HG03469 (cell line): ENCODE measurements around the gene RNPEPL1.
"Not testable (repeated sequence)": the region's sequence is repeated elsewhere in the genome, so short reads cannot be mapped to it uniquely, and the experiment has no call there.

Source experiments
- ATAC-seq: cut with Tn5 transposase; IDR thresholded peaks from one replicate; pipeline ENCODE4 v1.9.1; 2021; ENCODE audit warnings: mild to moderate bottlenecking, moderate library complexity, moderate number of reproducible peaks; ENCODE audit not compliant: unreplicated experiment

RNPEPL1 gene

GRCh38 chr2:240602266-240603050, 34.2 kb downstream of the RNPEPL1 start:
- no peak for ATAC-seq

GRCh38 chr2:240603081-240603835, 35.0 kb downstream of the RNPEPL1 start:
- no peak for ATAC-seq

- no peak for ATAC-seq
Observed at GRCh38 chr2:240603846-240604245, 35.6 kb downstream of the RNPEPL1 start.

GRCh38 chr2:240604291-240604938, 36.1 kb downstream of the RNPEPL1 start:
- ATAC-seq: no peak

GRCh38 chr2:240604939-240605716, 36.8 kb downstream of the RNPEPL1 start:
- ATAC-seq: no peak

GRCh38 chr2:240605867-240606743, 37.8 kb downstream of the RNPEPL1 start:
- ATAC-seq: no peak

- no peak for ATAC-seq
Observed at GRCh38 chr2:240611601-240612210, 43.4 kb downstream of the RNPEPL1 start.

- no peak for ATAC-seq
Observed at GRCh38 chr2:240613781-240614180, 45.5 kb downstream of the RNPEPL1 start.

GRCh38 chr2:240614391-240614790, 46.1 kb downstream of the RNPEPL1 start:
- no peak for ATAC-seq

- no peak for ATAC-seq
Observed at GRCh38 chr2:240615396-240615795, 47.1 kb downstream of the RNPEPL1 start.

- ATAC-seq: no peak
Observed at GRCh38 chr2:240615820-240616547, 47.7 kb downstream of the RNPEPL1 start.

GRCh38 chr2:240616860-240617666, 48.8 kb downstream of the RNPEPL1 start:
- ATAC-seq: not testable (repeated sequence)

GRCh38 chr2:240618776-240619175, 50.5 kb downstream of the RNPEPL1 start:
- ATAC-seq: no peak

GRCh38 chr2:240619506-240620148, 51.3 kb downstream of the RNPEPL1 start:
- no peak for ATAC-seq

- no peak for ATAC-seq
Observed at GRCh38 chr2:240620149-240620731, 52.0 kb downstream of the RNPEPL1 start.

GRCh38 chr2:240620859-240621258, 52.6 kb downstream of the RNPEPL1 start:
- ATAC-seq: no peak

GRCh38 chr2:240622060-240622411, 53.8 kb downstream of the RNPEPL1 start:
- no peak for ATAC-seq
